GM13976 (cell line): Measurements from ENCODE around the gene KCNQ5.

Source experiments
- DNase-seq: peaks from one replicate; pipeline ENCODE4 v3.0.0; 2012; ENCODE audit warnings: low spot score
- CTCF ChIP-seq: IDR thresholded peaks from 2 replicates; pipeline ENCODE4 v1.5.1; 2012; ENCODE audit warnings: borderline replicate concordance, mild to moderate bottlenecking; ENCODE audit not compliant: insufficient read depth; ENCODE audit errors: extremely low read depth, missing control alignments, control extremely low read depth
- in situ Hi-C: fragments of 300-500 bp; cut with MboI; formaldehyde crosslinking; loops from one replicate; pipeline ENCODE4 v1.12.0; 2022; ENCODE audit warnings: low sequenced_read_pairs, mixed read lengths, inconsistent platforms; ENCODE audit not compliant: unreplicated experiment

Gene KCNQ5

GRCh38 chr6:72758901-72759300 lies 137.0 kb downstream of the KCNQ5 start:
- TF ChIP-seq CTCF: no peak
- in situ Hi-C loops: no loop called here

GRCh38 chr6:72760114-72760793 lies 138.4 kb downstream of the KCNQ5 start:
- no peak for TF ChIP-seq CTCF
- DNase-seq: no peak
- in situ Hi-C loops: no loop called here

More at GRCh38 chr6:72758901-72759300, 137.0 kb downstream of the KCNQ5 start:
- no peak for DNase-seq

GRCh38 chr6:72761761-72762160 lies 139.9 kb downstream of the KCNQ5 start:
- DNase-seq: no peak
- in situ Hi-C loops: no loop called here
- TF ChIP-seq CTCF: no peak

- in situ Hi-C loops: no loop called here
- no peak for DNase-seq
- no peak for TF ChIP-seq CTCF
These were observed 147.7 kb downstream of the KCNQ5 start for GRCh38 chr6:72769459-72770125.

- no peak for TF ChIP-seq CTCF
- no peak for DNase-seq
- in situ Hi-C loops: no loop called here
These were observed 149.1 kb downstream of the KCNQ5 start for GRCh38 chr6:72770959-72771358.

- DNase-seq: no peak
- TF ChIP-seq CTCF: no peak
These were observed 154.6 kb downstream of the KCNQ5 start for GRCh38 chr6:72776456-72776855.

GRCh38 chr6:72781624-72782023 lies 159.8 kb downstream of the KCNQ5 start:
- no peak for DNase-seq
- no peak for TF ChIP-seq CTCF
- in situ Hi-C loops: no loop called here

More at GRCh38 chr6:72776456-72776855, 154.6 kb downstream of the KCNQ5 start:
- in situ Hi-C loops: no loop called here
